Neutrophil (primary cell): Measurements from ENCODE around the gene MCM3AP.
"Not testable (repeated sequence)": the region's sequence is repeated elsewhere in the genome, so short reads cannot be mapped to it uniquely, and the experiment has no call there.

Experiments
- H3K27ac ChIP-seq: fragments of 200-600 bp; sonication (generic); 2 replicates; pipeline ENCODE4 v1.5.1; 2016; ENCODE audit warnings: mild to moderate bottlenecking, moderate library complexity
- H3K27me3 ChIP-seq: fragments of 200-600 bp; sonication (generic); 2 replicates; pipeline ENCODE4 v1.6.0; 2016; ENCODE audit warnings: mild to moderate bottlenecking
- H3K36me3 ChIP-seq: fragments of 200-600 bp; sonication (generic); 2 replicates; pipeline ENCODE4 v1.5.1; 2017
- H3K4me1 ChIP-seq, 2 experiments: fragments of 200-600 bp in 1 of 2; sonication (generic) in 1 of 2; 1 replicate in 1 of 2; 2 replicates in 1 of 2; pipeline versions ENCODE4 v1.5.1 to v1.6.1; 2013 to 2016; ENCODE audit warnings: low read depth in 1 of 2, low read length in 1 of 2, mild to moderate bottlenecking in 1 of 2, moderate library complexity in 1 of 2; ENCODE audit not compliant: control insufficient read depth in 1 of 2, insufficient read depth in 1 of 2
- H3K4me3 ChIP-seq, 2 experiments: fragments of 200-600 bp in 1 of 2; sonication (generic) in 1 of 2; 1 replicate in 1 of 2; 2 replicates in 1 of 2; pipeline ENCODE4 v1.5.1; 2013 to 2016; ENCODE audit warnings: low read depth in 1 of 2, low read length in 1 of 2, mild to moderate bottlenecking in 1 of 2, moderate library complexity in 1 of 2
- H3K9me3 ChIP-seq: fragments of 200-600 bp; sonication (generic); 2 replicates; pipeline ENCODE4 v1.5.1; 2016
- TF ChIP-seq, protein P1 (sequence below): fragments of 200-600 bp; sonication (generic); IDR thresholded peaks from 2 replicates; pipeline ENCODE4 v1.5.1; 2016; ENCODE audit warnings: antibody characterized with exemption

MCM3AP gene

DNA sequence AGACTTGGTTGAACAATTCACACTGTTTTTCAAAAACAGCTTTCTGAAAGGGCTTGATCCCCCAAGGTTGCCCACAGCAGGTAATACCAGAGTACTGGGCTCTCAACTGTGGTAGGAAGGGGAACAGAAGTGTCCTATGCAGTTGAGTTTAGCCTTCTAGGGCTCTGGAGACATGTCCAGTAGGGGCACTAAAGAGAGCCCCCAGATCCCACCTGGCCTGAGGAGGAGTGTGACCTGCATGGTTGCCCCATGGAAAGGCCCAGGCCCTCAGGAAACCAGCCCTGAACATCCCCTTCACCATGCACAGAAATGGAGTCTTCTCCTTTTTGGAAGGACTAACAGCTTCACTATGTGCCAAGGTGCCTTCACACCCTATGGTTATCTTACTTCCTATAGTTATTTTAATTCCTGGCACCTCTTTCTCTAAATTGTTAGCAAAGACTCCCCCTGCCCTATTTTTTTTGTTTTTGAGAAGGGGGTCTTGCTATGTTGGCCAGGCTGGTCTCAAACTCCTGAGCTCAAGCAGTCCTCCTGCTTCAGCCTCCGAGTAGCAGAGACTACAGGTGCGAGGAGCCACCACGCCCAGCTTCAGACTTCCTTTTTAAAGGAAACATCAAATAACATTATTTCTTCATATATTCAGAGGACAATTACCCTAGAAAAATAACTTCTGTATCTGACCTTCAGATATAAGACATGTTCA, 40.0 kb downstream of the MCM3AP start:
- Histone ChIP-seq H3K27ac (no peak overlapping the region), H3K36me3 (peaks cover 95% of the 10 kb centered on the region), H3K4me1 (no peaks in the 10 kb centered on the region), H3K9me3 (no peaks in the 10 kb centered on the region), H3K4me3 (no peak overlapping the region), H3K27me3 (no peaks in the 10 kb centered on the region)
- TF ChIP-seq, protein P1, sequence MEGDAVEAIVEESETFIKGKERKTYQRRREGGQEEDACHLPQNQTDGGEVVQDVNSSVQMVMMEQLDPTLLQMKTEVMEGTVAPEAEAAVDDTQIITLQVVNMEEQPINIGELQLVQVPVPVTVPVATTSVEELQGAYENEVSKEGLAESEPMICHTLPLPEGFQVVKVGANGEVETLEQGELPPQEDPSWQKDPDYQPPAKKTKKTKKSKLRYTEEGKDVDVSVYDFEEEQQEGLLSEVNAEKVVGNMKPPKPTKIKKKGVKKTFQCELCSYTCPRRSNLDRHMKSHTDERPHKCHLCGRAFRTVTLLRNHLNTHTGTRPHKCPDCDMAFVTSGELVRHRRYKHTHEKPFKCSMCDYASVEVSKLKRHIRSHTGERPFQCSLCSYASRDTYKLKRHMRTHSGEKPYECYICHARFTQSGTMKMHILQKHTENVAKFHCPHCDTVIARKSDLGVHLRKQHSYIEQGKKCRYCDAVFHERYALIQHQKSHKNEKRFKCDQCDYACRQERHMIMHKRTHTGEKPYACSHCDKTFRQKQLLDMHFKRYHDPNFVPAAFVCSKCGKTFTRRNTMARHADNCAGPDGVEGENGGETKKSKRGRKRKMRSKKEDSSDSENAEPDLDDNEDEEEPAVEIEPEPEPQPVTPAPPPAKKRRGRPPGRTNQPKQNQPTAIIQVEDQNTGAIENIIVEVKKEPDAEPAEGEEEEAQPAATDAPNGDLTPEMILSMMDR = no peak

DNA sequence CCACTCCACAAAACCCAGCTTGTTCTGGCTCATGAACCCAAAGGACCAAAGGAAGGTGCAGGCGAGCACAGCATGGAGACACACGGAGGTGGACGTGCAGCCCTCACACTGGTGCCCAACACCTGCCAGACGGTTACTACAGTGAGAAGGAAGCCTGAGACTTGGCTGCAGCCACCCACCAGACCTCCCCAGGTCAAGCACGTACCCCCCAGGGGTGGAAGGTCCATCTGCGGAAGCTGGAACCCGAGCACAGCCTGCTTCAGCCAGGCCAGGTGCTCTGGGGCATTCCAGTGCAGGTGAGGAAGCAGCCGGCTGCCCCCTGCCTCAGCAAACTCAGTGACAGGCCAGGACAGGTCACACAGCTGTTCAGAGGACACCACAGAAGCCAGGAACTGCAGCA, 40.8 kb downstream of the MCM3AP start:
- TF ChIP-seq, protein P1 = no peak
- Histone ChIP-seq H3K9me3 (no peaks in the 10 kb centered on the region), H3K27me3 (no peaks in the 10 kb centered on the region), H3K36me3 (peaks cover 95% of the 10 kb centered on the region), H3K27ac (no peak overlapping the region), H3K4me1 (no peaks in the 10 kb centered on the region), H3K4me3 (no peak overlapping the region)

DNA sequence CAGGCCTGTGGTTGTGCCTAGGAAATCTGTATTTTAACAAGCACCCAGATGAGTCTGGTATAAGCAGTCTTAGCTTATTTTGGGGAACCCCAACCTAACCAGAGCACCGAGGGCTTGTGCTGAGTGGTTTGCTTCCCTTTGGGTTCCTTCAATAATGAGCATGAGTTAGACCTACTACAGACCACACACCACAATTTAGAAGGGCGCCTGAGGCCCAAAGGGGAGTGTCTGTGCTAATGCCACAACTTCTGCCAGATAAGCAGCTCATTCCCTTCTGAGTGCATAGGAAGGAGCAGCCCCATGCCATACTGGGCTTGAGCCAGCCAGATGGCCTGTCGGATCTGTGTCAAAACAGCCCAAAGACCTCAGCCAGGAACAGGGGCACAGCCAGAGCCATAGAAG, 41.5 kb downstream of the MCM3AP start:
- peaks cover 95% of the 10 kb centered on the region for H3K36me3 ChIP-seq
- H3K27ac ChIP-seq = no peak overlapping the region
- TF ChIP-seq, protein P1 = no peak
- no peak overlapping the region for H3K4me3 ChIP-seq
- H3K4me1 ChIP-seq = no peaks in the 10 kb centered on the region
- no peaks in the 10 kb centered on the region for H3K27me3 ChIP-seq
- H3K9me3 ChIP-seq = no peaks in the 10 kb centered on the region

DNA sequence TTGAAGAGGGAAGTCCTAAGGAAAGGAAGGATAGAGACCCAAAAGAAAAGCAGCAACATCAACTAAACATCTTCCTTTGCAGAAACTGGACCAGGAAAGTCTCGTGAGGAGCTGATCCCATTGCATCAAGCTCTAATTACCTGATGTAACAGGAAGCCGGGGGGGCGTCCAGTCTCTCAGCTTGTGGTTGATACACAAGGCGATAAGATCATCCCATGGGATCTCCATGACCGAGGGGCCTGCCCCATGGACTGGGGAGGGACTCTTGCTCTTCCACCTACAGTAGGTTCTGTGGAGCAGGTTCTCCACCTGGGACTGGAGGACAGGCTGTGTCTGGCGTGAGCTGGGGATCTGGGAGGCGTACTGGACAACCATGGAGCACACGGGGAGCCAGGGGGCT, 42.1 kb downstream of the MCM3AP start:
- H3K27ac ChIP-seq = no peak overlapping the region
- H3K36me3 ChIP-seq = peaks cover 99% of the 10 kb centered on the region
- H3K4me3 ChIP-seq = no peak overlapping the region
- H3K27me3 ChIP-seq = no peaks in the 10 kb centered on the region
- no peaks in the 10 kb centered on the region for H3K9me3 ChIP-seq
- TF ChIP-seq, protein P1 = no peak
- no peaks in the 10 kb centered on the region for H3K4me1 ChIP-seq

DNA sequence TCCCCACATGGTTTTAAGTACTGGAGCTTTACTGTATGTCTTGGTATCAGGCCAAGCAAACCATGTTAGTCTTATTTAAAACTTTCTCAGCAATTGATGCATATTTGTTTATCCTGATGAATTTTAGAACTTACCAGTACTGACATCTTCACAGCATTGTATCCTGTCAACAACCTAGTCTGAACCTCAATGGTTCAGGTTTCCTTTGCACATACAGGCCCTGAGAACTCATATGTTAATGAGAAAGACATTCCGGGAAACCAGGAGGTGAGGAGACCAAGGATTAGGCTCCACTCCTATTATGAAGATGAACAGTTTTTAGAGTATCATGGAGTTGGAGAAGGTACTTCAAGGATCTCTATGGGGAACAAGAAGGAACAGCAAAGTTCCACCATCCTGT, 43.8 kb downstream of the MCM3AP start:
- H3K27me3 ChIP-seq, H3K4me1 ChIP-seq, H3K27ac ChIP-seq, H3K4me3 ChIP-seq, H3K9me3 ChIP-seq: not testable (repeated sequence)
- peaks cover 93% of the 10 kb centered on the region for H3K36me3 ChIP-seq

DNA sequence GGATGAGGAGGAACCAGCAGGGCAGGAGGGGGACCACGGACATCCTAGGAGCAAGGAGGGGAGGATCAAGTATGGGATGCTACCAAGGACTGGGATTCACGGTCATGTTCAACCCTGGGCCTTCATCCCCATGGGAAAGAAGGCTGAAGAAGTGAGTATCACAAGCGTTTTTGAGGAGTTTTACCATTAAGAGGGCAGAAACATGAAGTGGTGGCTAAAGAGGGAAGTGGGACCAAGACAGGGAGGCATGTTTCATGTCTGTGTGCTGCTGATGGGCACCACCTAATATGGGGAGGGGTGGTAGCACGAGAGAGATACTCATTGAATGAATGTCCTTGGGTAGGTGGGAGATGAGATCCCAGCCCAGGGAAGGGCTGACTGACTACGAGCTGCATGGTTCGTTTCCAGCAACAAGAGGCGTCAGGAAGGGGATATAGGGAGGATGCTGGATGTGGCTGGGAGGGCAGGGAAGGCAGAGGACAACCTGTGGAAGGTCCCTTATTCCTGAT, 45.5 kb downstream of the MCM3AP start:
- Histone ChIP-seq H3K4me3 (no peak overlapping the region), H3K4me1 (no peaks in the 10 kb centered on the region), H3K9me3 (no peaks in the 10 kb centered on the region), H3K36me3 (peaks cover 93% of the 10 kb centered on the region), H3K27ac (no peak overlapping the region), H3K27me3 (no peaks in the 10 kb centered on the region)
- TF ChIP-seq, protein P1 = no peak
